Calu3 (cell line): ENCODE results near the gene KCNMB2. TPM values are rescaled to one million over a fixed set of nuclear protein-coding genes. Genes with fewer than 3 reads are reported as not detected.

Experiments used
- BruUV-seq: library from RNA; stranded (reverse); fragments of 400-500 nt; replicated peaks from 2 replicates; lab custom pipeline; 2021; lab: Mats Ljungman, UMichigan
- CTCF ChIA-PET: fragments of 300-600 bp; sonication (Branson Sonifier 250); formaldehyde crosslinking; loops from one replicate; lab custom pipeline; 2022; ENCODE audit warnings: antibody characterized with exemption; lab: Charles Lee
- DNase-seq: peaks from one replicate; pipeline ENCODE4 v3.0.0; 2022
- H3K27ac Mint-ChIP-seq: one replicate; pipeline ENCODE4 v1.8.0; 2022; ENCODE audit warnings: mixed read lengths; ENCODE audit not compliant: unreplicated experiment
- H3K27me3 Mint-ChIP-seq: one replicate; pipeline ENCODE4 v1.8.0; 2022; ENCODE audit warnings: mixed read lengths; ENCODE audit not compliant: unreplicated experiment
- H3K36me3 Mint-ChIP-seq: one replicate; pipeline ENCODE4 v1.8.0; 2022; ENCODE audit warnings: mild to moderate bottlenecking, moderate library complexity, mixed read lengths; ENCODE audit not compliant: insufficient read depth, unreplicated experiment
- H3K4me1 Mint-ChIP-seq: one replicate; pipeline ENCODE4 v1.8.0; 2022; ENCODE audit warnings: mild to moderate bottlenecking, low read depth, mixed read lengths; ENCODE audit not compliant: unreplicated experiment
- H3K4me3 Mint-ChIP-seq: one replicate; pipeline ENCODE4 v1.8.0; 2022; ENCODE audit warnings: mild to moderate bottlenecking, low read depth, moderate library complexity, mixed read lengths; ENCODE audit not compliant: unreplicated experiment
- H3K9me3 Mint-ChIP-seq: one replicate; pipeline ENCODE4 v1.8.0; 2022; ENCODE audit warnings: low read depth, mixed read lengths; ENCODE audit not compliant: unreplicated experiment
- intact Hi-C: fragments of 100-400 bp; cut with micrococcal nuclease; formaldehyde crosslinking; loops from one replicate; pipeline ENCODE4 v1.10.0; 2022; ENCODE audit not compliant: unreplicated experiment
- total RNA-seq: library from RNA; stranded (reverse); gene quantifications from 2 replicates; pipeline ENCODE4 v1.2.3, GENCODE V29; 2022
- TF ChIP-seq, protein P1 (sequence below): fragments of 200-600 bp; IDR thresholded peaks from one replicate; pipeline ENCODE4 v1.8.0; 2022; ENCODE audit warnings: antibody characterized with exemption; ENCODE audit not compliant: unreplicated experiment

KCNMB2 gene
- total RNA-seq, 1 experiment from 2014 or later: not detected

DNA sequence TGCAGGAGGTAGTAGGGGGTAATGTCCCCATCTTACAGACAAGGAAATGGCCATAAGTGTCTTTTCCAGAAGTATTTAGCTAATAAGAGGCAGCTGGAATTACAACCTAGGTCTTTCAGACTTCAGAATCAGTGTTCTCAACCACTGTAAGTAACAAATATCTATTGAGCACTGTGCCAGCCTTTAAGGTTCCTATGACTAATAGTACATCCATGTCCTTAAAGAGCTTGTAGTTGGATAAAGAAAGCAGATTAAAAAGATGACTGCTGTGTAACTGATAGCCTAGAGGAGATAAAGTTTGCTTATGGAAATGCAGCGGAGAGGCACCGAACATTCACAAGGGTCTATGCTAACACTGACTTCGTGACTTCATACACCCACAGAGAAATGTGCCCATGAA lies 136.0 kb downstream of the KCNMB2 start:
- no peak for DNase-seq
- no TSS peak for BruUV-seq
- H3K27me3 Mint-ChIP-seq: no peaks in the 10 kb centered on the region
- no peak overlapping the region for H3K27ac Mint-ChIP-seq
- peaks cover 13% of the 10 kb centered on the region for H3K4me1 Mint-ChIP-seq
- H3K4me3 Mint-ChIP-seq: no peak overlapping the region
- H3K9me3 Mint-ChIP-seq: peaks cover 2% of the 10 kb centered on the region
- intact Hi-C loops: loop anchor here (5.0 kb wide), 1 partner anchor 235 kb away; no protein-coding TSS in a partner anchor
- CTCF ChIA-PET: interaction anchor here (1.2 kb wide), 1 partner anchor 31 kb away, joined by 3 read pairs; no protein-coding TSS in a partner anchor
- TF ChIP-seq, protein P1, sequence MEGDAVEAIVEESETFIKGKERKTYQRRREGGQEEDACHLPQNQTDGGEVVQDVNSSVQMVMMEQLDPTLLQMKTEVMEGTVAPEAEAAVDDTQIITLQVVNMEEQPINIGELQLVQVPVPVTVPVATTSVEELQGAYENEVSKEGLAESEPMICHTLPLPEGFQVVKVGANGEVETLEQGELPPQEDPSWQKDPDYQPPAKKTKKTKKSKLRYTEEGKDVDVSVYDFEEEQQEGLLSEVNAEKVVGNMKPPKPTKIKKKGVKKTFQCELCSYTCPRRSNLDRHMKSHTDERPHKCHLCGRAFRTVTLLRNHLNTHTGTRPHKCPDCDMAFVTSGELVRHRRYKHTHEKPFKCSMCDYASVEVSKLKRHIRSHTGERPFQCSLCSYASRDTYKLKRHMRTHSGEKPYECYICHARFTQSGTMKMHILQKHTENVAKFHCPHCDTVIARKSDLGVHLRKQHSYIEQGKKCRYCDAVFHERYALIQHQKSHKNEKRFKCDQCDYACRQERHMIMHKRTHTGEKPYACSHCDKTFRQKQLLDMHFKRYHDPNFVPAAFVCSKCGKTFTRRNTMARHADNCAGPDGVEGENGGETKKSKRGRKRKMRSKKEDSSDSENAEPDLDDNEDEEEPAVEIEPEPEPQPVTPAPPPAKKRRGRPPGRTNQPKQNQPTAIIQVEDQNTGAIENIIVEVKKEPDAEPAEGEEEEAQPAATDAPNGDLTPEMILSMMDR: no peak
- no peaks in the 10 kb centered on the region for H3K36me3 Mint-ChIP-seq

DNA sequence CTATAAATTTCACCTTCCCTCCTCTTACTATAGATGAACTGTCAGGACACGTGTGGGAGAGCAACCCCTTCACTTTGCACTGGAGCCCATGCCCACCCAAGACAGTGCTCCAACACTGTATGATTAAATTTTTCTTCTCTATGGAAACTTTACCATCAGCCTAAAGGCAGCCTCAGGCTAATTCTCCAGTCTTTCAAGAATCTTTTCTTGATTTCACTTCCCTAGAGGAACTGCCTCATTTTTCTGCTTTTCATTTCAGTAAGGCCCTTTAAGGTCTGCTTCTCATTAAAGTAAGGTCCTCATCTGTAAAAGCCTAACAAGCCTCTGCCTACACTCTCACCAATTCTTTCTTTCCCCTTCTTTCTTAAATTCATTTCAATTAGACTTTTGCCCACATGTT lies 137.3 kb downstream of the KCNMB2 start:
- intact Hi-C loops: loop anchor here (5.0 kb wide), 1 partner anchor 236 kb away; no protein-coding TSS in a partner anchor
- DNase-seq: no peak
- H3K9me3 Mint-ChIP-seq: peaks cover 5% of the 10 kb centered on the region

DNA sequence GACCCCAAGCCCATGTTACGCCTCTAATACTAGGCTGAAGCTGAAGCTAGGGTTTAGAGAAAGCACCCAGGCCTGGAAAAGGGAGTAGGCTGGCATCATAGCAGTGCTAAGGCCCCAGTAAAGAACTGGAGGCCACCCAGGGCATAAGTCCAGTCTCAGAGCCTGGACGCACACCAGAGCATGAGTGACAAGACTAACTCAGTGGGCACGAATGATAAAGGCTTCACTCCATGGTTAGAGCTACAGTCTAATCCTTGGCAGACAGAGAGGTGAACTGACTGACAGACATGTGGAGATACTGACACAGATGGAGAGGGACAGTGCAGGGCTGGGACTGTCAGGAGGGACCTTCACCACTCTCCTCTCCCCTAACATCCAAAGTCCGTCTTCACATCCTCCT lies 139.8 kb downstream of the KCNMB2 start:
- H3K27me3 Mint-ChIP-seq: no peaks in the 10 kb centered on the region
- TF ChIP-seq, protein P1: no peak
- DNase-seq: no peak
- no peaks in the 10 kb centered on the region for H3K36me3 Mint-ChIP-seq
- H3K9me3 Mint-ChIP-seq: peaks cover 5% of the 10 kb centered on the region
- CTCF ChIA-PET: no interaction called here
- BruUV-seq: no TSS peak
- H3K4me1 Mint-ChIP-seq: no peaks in the 10 kb centered on the region
- intact Hi-C loops: no loop called here
- no peak overlapping the region for H3K27ac Mint-ChIP-seq
- no peak overlapping the region for H3K4me3 Mint-ChIP-seq

More for the DNA sequence above, 137.3 kb downstream of the KCNMB2 start:
- Mint-ChIP-seq H3K27me3 (no peaks in the 10 kb centered on the region), H3K4me3 (no peak overlapping the region), H3K4me1 (peaks cover 13% of the 10 kb centered on the region), H3K27ac (no peak overlapping the region), H3K36me3 (no peaks in the 10 kb centered on the region)
- CTCF ChIA-PET: no interaction called here
- BruUV-seq: no TSS peak
- TF ChIP-seq, protein P1: no peak

- TF ChIP-seq, protein P1: no peak
- no peaks in the 10 kb centered on the region for H3K36me3 Mint-ChIP-seq
- DNase-seq: no peak
- BruUV-seq: no TSS peak
- no peaks in the 10 kb centered on the region for H3K4me1 Mint-ChIP-seq
- intact Hi-C loops: no loop called here
- CTCF ChIA-PET: no interaction called here
- H3K9me3 Mint-ChIP-seq: peaks cover 7% of the 10 kb centered on the region
- H3K27me3 Mint-ChIP-seq: no peaks in the 10 kb centered on the region
- no peak overlapping the region for H3K4me3 Mint-ChIP-seq
- no peak overlapping the region for H3K27ac Mint-ChIP-seq
These were observed 140.9 kb downstream of the KCNMB2 start for GRCh38 chr3:178676942-178677790.
